ENCODE measurements around the gene PNMA1.

DNA sequence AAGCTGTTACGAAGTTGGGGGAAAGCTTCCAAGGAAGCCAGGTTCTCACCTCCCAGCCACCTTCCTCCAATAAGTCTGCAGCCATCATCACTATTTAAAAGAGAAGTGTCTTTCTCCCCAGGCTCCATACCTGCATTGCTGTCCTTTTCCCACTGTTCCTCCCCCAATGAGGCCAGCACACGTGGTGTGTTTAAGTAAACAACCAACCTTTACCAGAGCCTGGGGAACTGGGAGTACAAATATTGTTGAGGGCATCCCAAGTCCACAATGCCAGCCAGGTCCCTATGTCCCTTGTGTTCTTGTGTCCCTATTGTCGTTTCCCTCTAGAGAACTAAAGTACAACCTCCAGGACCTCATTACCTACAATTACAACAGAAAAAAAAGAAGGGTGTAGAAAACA lies 49.2 kb upstream of the PNMA1 start:
- TF ChIP-seq EZH2phosphoT487 (IDR thresholded peaks at IDR 0.05): no peak
- TF ChIP-seq, protein P1, sequence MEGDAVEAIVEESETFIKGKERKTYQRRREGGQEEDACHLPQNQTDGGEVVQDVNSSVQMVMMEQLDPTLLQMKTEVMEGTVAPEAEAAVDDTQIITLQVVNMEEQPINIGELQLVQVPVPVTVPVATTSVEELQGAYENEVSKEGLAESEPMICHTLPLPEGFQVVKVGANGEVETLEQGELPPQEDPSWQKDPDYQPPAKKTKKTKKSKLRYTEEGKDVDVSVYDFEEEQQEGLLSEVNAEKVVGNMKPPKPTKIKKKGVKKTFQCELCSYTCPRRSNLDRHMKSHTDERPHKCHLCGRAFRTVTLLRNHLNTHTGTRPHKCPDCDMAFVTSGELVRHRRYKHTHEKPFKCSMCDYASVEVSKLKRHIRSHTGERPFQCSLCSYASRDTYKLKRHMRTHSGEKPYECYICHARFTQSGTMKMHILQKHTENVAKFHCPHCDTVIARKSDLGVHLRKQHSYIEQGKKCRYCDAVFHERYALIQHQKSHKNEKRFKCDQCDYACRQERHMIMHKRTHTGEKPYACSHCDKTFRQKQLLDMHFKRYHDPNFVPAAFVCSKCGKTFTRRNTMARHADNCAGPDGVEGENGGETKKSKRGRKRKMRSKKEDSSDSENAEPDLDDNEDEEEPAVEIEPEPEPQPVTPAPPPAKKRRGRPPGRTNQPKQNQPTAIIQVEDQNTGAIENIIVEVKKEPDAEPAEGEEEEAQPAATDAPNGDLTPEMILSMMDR (IDR thresholded peaks at IDR 0.05): no peak
- TF ChIP-seq EZH2 (IDR thresholded peaks at IDR 0.05): no peak

All from neural progenitor cell (in vitro differentiated cells).